Measurements from ENCODE around the gene DOCK2.

DNA sequence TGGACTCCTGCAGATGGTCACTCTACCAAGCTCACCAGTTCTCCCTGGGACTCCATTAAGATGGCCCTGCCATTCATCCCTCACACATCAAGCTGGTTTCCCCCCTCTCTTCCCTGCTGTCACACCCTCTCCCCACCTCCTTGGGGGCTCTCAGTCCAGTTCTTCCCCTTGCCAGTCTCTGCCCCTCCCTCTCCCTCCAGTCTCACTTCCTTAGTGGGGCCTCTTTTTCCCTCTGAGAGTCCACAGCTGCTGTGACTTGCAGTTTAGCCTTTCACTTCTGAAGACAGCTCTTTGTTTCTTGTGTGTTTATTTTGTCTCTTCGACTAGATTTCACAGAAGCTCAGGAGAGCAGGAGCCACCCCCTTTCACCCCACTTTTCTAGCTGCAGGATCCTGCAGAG is 10.5 kb downstream of the DOCK2 start:
- TF ChIP-seq, protein P1, sequence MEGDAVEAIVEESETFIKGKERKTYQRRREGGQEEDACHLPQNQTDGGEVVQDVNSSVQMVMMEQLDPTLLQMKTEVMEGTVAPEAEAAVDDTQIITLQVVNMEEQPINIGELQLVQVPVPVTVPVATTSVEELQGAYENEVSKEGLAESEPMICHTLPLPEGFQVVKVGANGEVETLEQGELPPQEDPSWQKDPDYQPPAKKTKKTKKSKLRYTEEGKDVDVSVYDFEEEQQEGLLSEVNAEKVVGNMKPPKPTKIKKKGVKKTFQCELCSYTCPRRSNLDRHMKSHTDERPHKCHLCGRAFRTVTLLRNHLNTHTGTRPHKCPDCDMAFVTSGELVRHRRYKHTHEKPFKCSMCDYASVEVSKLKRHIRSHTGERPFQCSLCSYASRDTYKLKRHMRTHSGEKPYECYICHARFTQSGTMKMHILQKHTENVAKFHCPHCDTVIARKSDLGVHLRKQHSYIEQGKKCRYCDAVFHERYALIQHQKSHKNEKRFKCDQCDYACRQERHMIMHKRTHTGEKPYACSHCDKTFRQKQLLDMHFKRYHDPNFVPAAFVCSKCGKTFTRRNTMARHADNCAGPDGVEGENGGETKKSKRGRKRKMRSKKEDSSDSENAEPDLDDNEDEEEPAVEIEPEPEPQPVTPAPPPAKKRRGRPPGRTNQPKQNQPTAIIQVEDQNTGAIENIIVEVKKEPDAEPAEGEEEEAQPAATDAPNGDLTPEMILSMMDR (IDR thresholded peaks at IDR 0.05; ENCODE audit: extremely low read depth in 1 of 2, insufficient read depth in 1 of 2, low read depth in 1 of 2, low read length in 2 of 2): no peak
- TF ChIP-seq POLR2AphosphoS5 (IDR thresholded peaks at IDR 0.05; ENCODE audit: insufficient read depth, low read depth, low read length): no peak
- TF ChIP-seq, protein P2, sequence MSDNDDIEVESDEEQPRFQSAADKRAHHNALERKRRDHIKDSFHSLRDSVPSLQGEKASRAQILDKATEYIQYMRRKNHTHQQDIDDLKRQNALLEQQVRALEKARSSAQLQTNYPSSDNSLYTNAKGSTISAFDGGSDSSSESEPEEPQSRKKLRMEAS (IDR thresholded peaks at IDR 0.05; ENCODE audit: insufficient read depth, insufficient read length): no peak
- no peak for TF ChIP-seq POLR2A (IDR thresholded peaks at IDR 0.05; ENCODE audit: low read depth, low read length)
- TF ChIP-seq FOS (IDR thresholded peaks at IDR 0.05; ENCODE audit: borderline replicate concordance, insufficient read depth, low read length): no peak
- no peak for TF ChIP-seq EZH2 (IDR thresholded peaks at IDR 0.05; ENCODE audit: borderline replicate concordance, low read depth, low read length, severe bottlenecking)
- no peak for TF ChIP-seq JUN (IDR thresholded peaks at IDR 0.05; ENCODE audit: borderline replicate concordance, insufficient read depth, insufficient read length, low read depth)
